Activated B cell treated with CpG ODN at 0.5 μM for 24 hours (primary cell): ENCODE measurements around the gene HSD17B2. TPM values are rescaled to one million over a fixed set of nuclear protein-coding genes. Genes with fewer than 3 reads are reported as not detected.

ENCODE experiments used
- ATAC-seq: fragments of 200-7000 bp; cut with Tn5 transposase; one replicate; pipeline ENCODE4 v1.10.0; 2021; ENCODE audit warnings: low read depth, mild to moderate bottlenecking, moderate library complexity
- CTCF ChIA-PET: fragments of 350-600 bp; sonication (Branson Sonifier 250); formaldehyde crosslinking; loops from one replicate; lab custom pipeline; 2021; ENCODE audit warnings: antibody characterized with exemption; lab: Charles Lee
- POLR2A ChIA-PET: fragments of 350-600 bp; sonication (Branson Sonifier 250); formaldehyde crosslinking; loops from one replicate; lab custom pipeline; 2021; ENCODE audit warnings: antibody characterized with exemption; lab: Charles Lee
- DNase-seq: peaks from one replicate; pipeline ENCODE4 v3.0.0; 2022
- H3K27ac Mint-ChIP-seq: one replicate; pipeline ENCODE4 v1.8.0; 2020; ENCODE audit warnings: mixed read lengths
- H3K27me3 Mint-ChIP-seq: one replicate; pipeline ENCODE4 v1.8.0; 2021; ENCODE audit warnings: mixed read lengths
- H3K36me3 Mint-ChIP-seq: one replicate; pipeline ENCODE4 v1.8.0; 2021; ENCODE audit warnings: low read depth, mixed read lengths
- H3K4me1 Mint-ChIP-seq: one replicate; pipeline ENCODE4 v1.8.0; 2021; ENCODE audit warnings: mixed read lengths
- H3K4me3 Mint-ChIP-seq: one replicate; pipeline ENCODE4 v1.8.0; 2020; ENCODE audit warnings: mild to moderate bottlenecking, mixed read lengths
- H3K9me3 Mint-ChIP-seq: one replicate; pipeline ENCODE4 v1.8.0; 2020; ENCODE audit warnings: mixed read lengths
- intact Hi-C: fragments of 100-400 bp; cut with micrococcal nuclease; formaldehyde crosslinking; loops from one replicate; pipeline ENCODE4 v1.15.1; 2024
- total RNA-seq: library from RNA; stranded (reverse); gene quantifications from 2 replicates; pipeline ENCODE4 v1.2.3, GENCODE V29; 2022
- TF ChIP-seq, protein P1 (sequence below): fragments of 200-600 bp; IDR thresholded peaks from one replicate; pipeline ENCODE4 v1.8.0; 2022; ENCODE audit warnings: antibody characterized with exemption, mild to moderate bottlenecking

Gene HSD17B2
- total RNA-seq, 1 donor from 2014 or later = not detected

GRCh38 chr16:82074019-82074558 lies 39.0 kb downstream of the HSD17B2 start:
- H3K27me3 Mint-ChIP-seq = peaks cover 36% of the 10 kb centered on the region
- DNase-seq = no peak
- TF ChIP-seq, protein P1, sequence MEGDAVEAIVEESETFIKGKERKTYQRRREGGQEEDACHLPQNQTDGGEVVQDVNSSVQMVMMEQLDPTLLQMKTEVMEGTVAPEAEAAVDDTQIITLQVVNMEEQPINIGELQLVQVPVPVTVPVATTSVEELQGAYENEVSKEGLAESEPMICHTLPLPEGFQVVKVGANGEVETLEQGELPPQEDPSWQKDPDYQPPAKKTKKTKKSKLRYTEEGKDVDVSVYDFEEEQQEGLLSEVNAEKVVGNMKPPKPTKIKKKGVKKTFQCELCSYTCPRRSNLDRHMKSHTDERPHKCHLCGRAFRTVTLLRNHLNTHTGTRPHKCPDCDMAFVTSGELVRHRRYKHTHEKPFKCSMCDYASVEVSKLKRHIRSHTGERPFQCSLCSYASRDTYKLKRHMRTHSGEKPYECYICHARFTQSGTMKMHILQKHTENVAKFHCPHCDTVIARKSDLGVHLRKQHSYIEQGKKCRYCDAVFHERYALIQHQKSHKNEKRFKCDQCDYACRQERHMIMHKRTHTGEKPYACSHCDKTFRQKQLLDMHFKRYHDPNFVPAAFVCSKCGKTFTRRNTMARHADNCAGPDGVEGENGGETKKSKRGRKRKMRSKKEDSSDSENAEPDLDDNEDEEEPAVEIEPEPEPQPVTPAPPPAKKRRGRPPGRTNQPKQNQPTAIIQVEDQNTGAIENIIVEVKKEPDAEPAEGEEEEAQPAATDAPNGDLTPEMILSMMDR = no peak

DNA sequence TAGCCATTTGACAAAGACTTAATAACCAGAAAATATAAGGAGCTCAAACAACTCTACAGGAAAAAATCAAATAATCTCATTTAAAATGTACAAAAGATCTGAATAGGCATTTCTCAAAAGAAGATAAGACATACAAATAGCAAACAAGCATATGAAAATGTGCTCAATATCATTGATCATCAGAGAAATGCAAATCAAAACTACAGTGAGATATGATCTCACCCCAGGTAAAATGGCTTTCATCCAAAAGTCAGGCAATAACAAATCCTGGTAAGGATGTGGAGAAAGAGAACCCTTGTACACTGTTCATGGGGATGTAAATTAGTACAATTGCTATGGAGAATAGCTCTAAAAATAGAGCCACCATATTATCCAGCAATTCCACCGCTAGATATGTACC lies 43.1 kb downstream of the HSD17B2 start:
- Mint-ChIP-seq H3K36me3 (no peaks in the 10 kb centered on the region), H3K9me3 (peaks cover 18% of the 10 kb centered on the region), H3K27ac (no peak overlapping the region), H3K4me3 (no peak overlapping the region), H3K4me1 (no peaks in the 10 kb centered on the region), H3K27me3 (peaks cover 31% of the 10 kb centered on the region)
- no peak for ATAC-seq
- intact Hi-C loops = no loop called here
- POLR2A ChIA-PET = no interaction called here
- CTCF ChIA-PET = no interaction called here
- TF ChIP-seq, protein P1 = no peak
- DNase-seq = no peak

More at GRCh38 chr16:82074019-82074558, 39.0 kb downstream of the HSD17B2 start:
- ChIA-PET POLR2A (no interaction called here), CTCF (no interaction called here)
- no peaks in the 10 kb centered on the region for H3K36me3 Mint-ChIP-seq
- no peak for ATAC-seq
- no peak overlapping the region for H3K4me3 Mint-ChIP-seq
- intact Hi-C loops = no loop called here
- peaks cover 18% of the 10 kb centered on the region for H3K9me3 Mint-ChIP-seq
- H3K4me1 Mint-ChIP-seq = no peaks in the 10 kb centered on the region
- no peak overlapping the region for H3K27ac Mint-ChIP-seq

DNA sequence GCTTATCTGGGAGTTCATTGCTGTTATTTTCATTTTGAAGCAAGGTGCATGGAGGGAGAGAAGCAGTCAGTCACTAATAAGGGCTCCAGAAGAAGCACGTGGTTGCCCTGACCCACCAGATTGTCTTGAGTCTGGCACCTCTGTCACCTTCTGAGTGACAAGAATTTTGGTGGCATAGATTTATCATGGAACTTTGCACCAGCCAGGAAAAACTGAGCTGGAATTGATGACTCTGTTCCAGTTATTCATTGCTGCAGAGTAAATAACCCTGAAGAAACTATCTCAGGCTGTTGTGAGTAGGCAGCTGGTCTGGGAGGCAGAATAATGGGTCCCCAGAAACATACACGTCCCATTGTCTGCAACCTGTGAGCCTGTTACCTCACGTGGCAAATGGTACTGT lies 44.8 kb downstream of the HSD17B2 start:
- H3K36me3 Mint-ChIP-seq = no peaks in the 10 kb centered on the region
- no peaks in the 10 kb centered on the region for H3K4me1 Mint-ChIP-seq
- intact Hi-C loops = no loop called here
- ChIA-PET CTCF (no interaction called here), POLR2A (no interaction called here)
- DNase-seq = no peak
- peaks cover 26% of the 10 kb centered on the region for H3K27me3 Mint-ChIP-seq
- TF ChIP-seq, protein P1 = no peak
- peaks cover 15% of the 10 kb centered on the region for H3K9me3 Mint-ChIP-seq
- H3K27ac Mint-ChIP-seq = no peak overlapping the region
- no peak overlapping the region for H3K4me3 Mint-ChIP-seq
- no peak for ATAC-seq

DNA sequence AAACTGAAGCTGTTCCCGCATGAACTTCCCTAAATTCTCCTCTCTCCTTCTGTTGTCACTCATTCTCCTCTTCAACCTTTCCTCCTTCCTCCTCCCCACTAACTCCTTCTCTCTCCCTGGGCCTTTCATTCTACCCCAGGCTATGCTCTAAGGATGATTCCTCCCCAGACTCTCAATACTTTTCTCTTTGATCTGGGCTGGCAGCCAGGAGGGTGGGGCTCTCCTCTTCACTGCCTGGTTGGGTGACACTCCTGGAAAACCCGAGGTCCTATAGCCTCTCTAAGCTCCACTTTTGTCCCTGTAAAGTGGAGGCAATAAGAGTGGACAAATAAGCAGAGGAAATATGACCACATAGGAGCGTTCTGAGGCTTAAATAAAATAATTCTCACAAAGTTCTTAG lies 46.2 kb downstream of the HSD17B2 start:
- intact Hi-C loops = no loop called here
- peaks cover 22% of the 10 kb centered on the region for H3K27me3 Mint-ChIP-seq
- ATAC-seq (no peak), DNase-seq (no peak)
- ChIA-PET CTCF (no interaction called here), POLR2A (no interaction called here)
- peaks cover 15% of the 10 kb centered on the region for H3K9me3 Mint-ChIP-seq
- TF ChIP-seq, protein P1 = no peak
- no peak overlapping the region for H3K4me3 Mint-ChIP-seq
- no peaks in the 10 kb centered on the region for H3K4me1 Mint-ChIP-seq
- H3K36me3 Mint-ChIP-seq = no peaks in the 10 kb centered on the region
- no peak overlapping the region for H3K27ac Mint-ChIP-seq

GRCh38 chr16:82082097-82082496 lies 47.0 kb downstream of the HSD17B2 start:
- DNase-seq (no peak), ATAC-seq (no peak)
- intact Hi-C loops = no loop called here
- TF ChIP-seq, protein P1 = no peak
- ChIA-PET POLR2A (no interaction called here), CTCF (no interaction called here)
- no peaks in the 10 kb centered on the region for H3K36me3 Mint-ChIP-seq
- no peak overlapping the region for H3K27ac Mint-ChIP-seq
- peaks cover 12% of the 10 kb centered on the region for H3K9me3 Mint-ChIP-seq
- peaks cover 19% of the 10 kb centered on the region for H3K27me3 Mint-ChIP-seq
- H3K4me1 Mint-ChIP-seq = no peaks in the 10 kb centered on the region
- H3K4me3 Mint-ChIP-seq = no peak overlapping the region
